Endodermal cell (in vitro differentiated cells): Measurements from ENCODE around the gene POSTN. TPM values are rescaled to one million over a fixed set of nuclear protein-coding genes. Genes with fewer than 3 reads are reported as not detected.

Experiments used
- DNase-seq: peaks from one replicate; pipeline ENCODE4 v3.0.0-alpha.2; 2017
- H3K27ac ChIP-seq: 2 replicates; pipeline ENCODE4 v1.5.1; 2013; ENCODE audit warnings: mild to moderate bottlenecking, low read depth, low read length, moderate library complexity
- H3K27me3 ChIP-seq: 2 replicates; pipeline ENCODE4 v1.6.1; 2013; ENCODE audit warnings: mild to moderate bottlenecking, low read length, moderate library complexity; ENCODE audit not compliant: insufficient read depth, control insufficient read depth, poor library complexity, severe bottlenecking
- H3K36me3 ChIP-seq: 2 replicates; pipeline ENCODE4 v1.7.0; 2013; ENCODE audit warnings: mild to moderate bottlenecking, low read length, moderate library complexity; ENCODE audit not compliant: control insufficient read depth, insufficient read depth
- H3K4me1 ChIP-seq: one replicate; pipeline ENCODE4 v1.7.0; 2013; ENCODE audit warnings: low read length; ENCODE audit not compliant: control insufficient read depth, insufficient read depth
- H3K4me3 ChIP-seq: 2 replicates; pipeline ENCODE4 v1.5.1; 2013; ENCODE audit warnings: mild to moderate bottlenecking, low read length, moderate library complexity
- H3K9ac ChIP-seq: 2 replicates; pipeline ENCODE4 v1.6.1; 2013; ENCODE audit warnings: mild to moderate bottlenecking, low read length, moderate library complexity; ENCODE audit not compliant: poor library complexity, severe bottlenecking; ENCODE audit errors: extremely low read depth
- H3K9me3 ChIP-seq: 2 replicates; pipeline ENCODE4 v1.6.1; 2013; ENCODE audit warnings: mild to moderate bottlenecking, low read length, moderate library complexity; ENCODE audit not compliant: control insufficient read depth
- H3K27ac Mint-ChIP-seq: 2 replicates; pipeline ENCODE4 v1.8.0; 2020; ENCODE audit warnings: mixed read lengths
- H3K27me3 Mint-ChIP-seq: 2 replicates; pipeline ENCODE4 v1.8.0; 2021; ENCODE audit warnings: mild to moderate bottlenecking, mixed read lengths; ENCODE audit not compliant: insufficient read depth
- H3K36me3 Mint-ChIP-seq: 2 replicates; pipeline ENCODE4 v1.8.0; 2020; ENCODE audit warnings: low read depth, mixed read lengths
- H3K4me1 Mint-ChIP-seq: 2 replicates; pipeline ENCODE4 v1.8.0; 2020; ENCODE audit warnings: mixed read lengths
- H3K4me3 Mint-ChIP-seq: 2 replicates; pipeline ENCODE4 v1.8.0; 2020; ENCODE audit warnings: mild to moderate bottlenecking, moderate library complexity, mixed read lengths
- H3K9me3 Mint-ChIP-seq: 2 replicates; pipeline ENCODE4 v1.8.0; 2020; ENCODE audit warnings: mild to moderate bottlenecking, mixed read lengths
- CTCF ChIP-seq: fragments of 200-600 bp; sonication (generic); conservative IDR thresholded peaks from 2 replicates; pipeline ENCODE4 v1.5.0; 2021; ENCODE audit warnings: antibody characterized with exemption, mild to moderate bottlenecking
- whole genome bisulfite sequencing, 2 experiments: methylation state at CpG; one replicate each; pipeline versions ENCODE4 v1.1.5 to v1.1.7; 2013; ENCODE audit warnings: missing lambda C conversion rate in 2 of 2, mixed read lengths in 1 of 2; ENCODE audit not compliant: insufficient coverage in 1 of 2, insufficient read length in 1 of 2; 5-methylcytosine and 5-hydroxymethylcytosine counted together
- long read RNA-seq, 4 experiments: library from polyadenylated mRNA in 2 of 4; library from RNA in 1 of 4; library from capped mRNA in 1 of 4; stranded (forward) in 3 of 4; unstranded in 1 of 4; transcript quantifications; one replicate each; pipeline ENCODE4 v2.0.0, GENCODE V29; 2020 to 2021; ENCODE audit warnings: inconsistent platforms in 1 of 4
- polyA plus RNA-seq, 2 experiments: library from polyadenylated mRNA; stranded (reverse); fragments of 50-300 nt; gene quantifications; one replicate each; pipeline ENCODE4 v1.2.3, GENCODE V29; 2013
- total RNA-seq, 2 donors: library from RNA; stranded (reverse); fragmentation: NEBNext Ultra II Directional in 1 of 2; extraction: Animal tissue kit (Norgen Biotek cat#: 25700) in 1 of 2; gene quantifications; 2 replicates in 1 of 2; 3 replicates in 1 of 2; pipeline ENCODE4 v1.2.1, GENCODE V29; 2021

POSTN gene
- total RNA-seq: 1 to 10 TPM in 1 of 2 donors, under 1 TPM in 1; 0.66 to 1.4 TPM
- 18.1 TPM for polyA plus RNA-seq (2013, experiment 1 of 2)
- 15.0 TPM for polyA plus RNA-seq (2013, experiment 2 of 2)
- long read RNA-seq, experiment 1, partial matches to known transcripts: 2 of 2 reads
- long read RNA-seq, experiment 1, other reads (novel, unspliced or antisense): 0 of 2 reads
- long read RNA-seq, experiment 2: 0 reads
- long read RNA-seq, experiment 3, partial matches to known transcripts: 0 of 1 reads
- long read RNA-seq, experiment 3, other reads (novel, unspliced or antisense): 0 of 1 reads
- long read RNA-seq, experiment 4, partial matches to known transcripts: 0 of 1 reads
- long read RNA-seq, experiment 4, other reads (novel, unspliced or antisense): 0 of 1 reads

GRCh38 chr13:37598597-37598996, at the start of gene POSTN:
TSS of gene POSTN (minus strand) at chr13:37598768. CDS start at chr13:37598726, 42 bp downstream.
- H3K27ac ChIP-seq: no peak within 1 kb of the TSS
- peak within 1 kb of the TSS; percentile 70 for H3K27ac Mint-ChIP-seq
- no peak within 1 kb of the TSS for H3K9ac ChIP-seq
- no peaks in the 10 kb centered on the region for H3K36me3 Mint-ChIP-seq
- peaks cover 18% of the 10 kb centered on the region for H3K4me1 Mint-ChIP-seq
- no peak for TF ChIP-seq CTCF
- H3K4me3 ChIP-seq: no peak within 1 kb of the TSS
- H3K4me3 Mint-ChIP-seq: no peak within 1 kb of the TSS
- no peak for DNase-seq
- H3K9me3 Mint-ChIP-seq: no peaks in the 10 kb centered on the region
- no peaks in the 10 kb centered on the region for H3K36me3 ChIP-seq
- no peaks in the 10 kb centered on the region for H3K27me3 ChIP-seq
- no peaks in the 10 kb centered on the region for H3K27me3 Mint-ChIP-seq
- H3K4me1 ChIP-seq: no peaks in the 10 kb centered on the region
- 77 to 83% methylated on average over 1 to 6 of the region's 6 CpGs for WGBS, 2 experiments
- H3K9me3 ChIP-seq: no peaks in the 10 kb centered on the region

- Histone ChIP-seq H3K4me1 (peaks cover 20% of the 10 kb centered on the region), H3K9me3 (no peaks in the 10 kb centered on the region), H3K27ac (peak overlapping the region; percentile 94), H3K4me3 (peak overlapping the region; percentile 71), H3K27me3 (no peaks in the 10 kb centered on the region), H3K9ac (peak overlapping the region; percentile 73), H3K36me3 (no peaks in the 10 kb centered on the region)
- no peak for TF ChIP-seq CTCF
- Mint-ChIP-seq H3K36me3 (peaks cover 39% of the 10 kb centered on the region), H3K27ac (peak overlapping the region; percentile 90), H3K9me3 (peaks cover 2% of the 10 kb centered on the region), H3K4me3 (peak overlapping the region; percentile 10), H3K4me1 (peaks cover 35% of the 10 kb centered on the region), H3K27me3 (no peaks in the 10 kb centered on the region)
- WGBS, 2 experiments: 4 to 26% methylated on average over 3 to 5 of the region's 5 CpGs
- DNase-seq: peak; percentile 68
These were observed 48.6 kb upstream of the POSTN start for GRCh38 chr13:37647031-37647650.

- peak overlapping the region; percentile 71 for H3K4me3 ChIP-seq
- H3K9ac ChIP-seq: peak overlapping the region; percentile 73
- 66 to 67% methylated on average over 1 to 3 of the region's 3 CpGs for WGBS, 2 experiments
- Mint-ChIP-seq H3K4me3 (peak overlapping the region; percentile 10), H3K9me3 (peaks cover 2% of the 10 kb centered on the region), H3K4me1 (peaks cover 40% of the 10 kb centered on the region), H3K27ac (peak overlapping the region; percentile 90), H3K27me3 (no peaks in the 10 kb centered on the region), H3K36me3 (peaks cover 41% of the 10 kb centered on the region)
- TF ChIP-seq CTCF: no peak
- DNase-seq: no peak
- H3K27ac ChIP-seq: peak overlapping the region; percentile 94
- no peaks in the 10 kb centered on the region for H3K36me3 ChIP-seq
- no peaks in the 10 kb centered on the region for H3K9me3 ChIP-seq
- peaks cover 20% of the 10 kb centered on the region for H3K4me1 ChIP-seq
- no peaks in the 10 kb centered on the region for H3K27me3 ChIP-seq
These were observed 48.0 kb upstream of the POSTN start for GRCh38 chr13:37646531-37646930.
